Keratinocyte (primary cell): ENCODE measurements around the gene NF1.

Source experiments
- CTCF ChIP-seq, 3 experiments: IDR thresholded peaks in 1 of 3; conservative IDR thresholded peaks in 1 of 3; optimal IDR thresholded peaks in 1 of 3; 2 replicates in 2 of 3; 3 replicates in 1 of 3; pipeline versions ENCODE3 to v1.5.1; 2011; ENCODE audit warnings: low read length in 3 of 3, mild to moderate bottlenecking in 3 of 3, moderate library complexity in 2 of 3, control low read depth in 1 of 3, inconsistent platforms in 1 of 3; ENCODE audit not compliant: insufficient read depth in 2 of 3; ENCODE audit errors: extremely low read depth in 1 of 3
- EZH2 ChIP-seq: IDR thresholded peaks from one replicate; pipeline ENCODE4 v1.6.1; 2012; ENCODE audit warnings: inconsistent platforms, mild to moderate bottlenecking, low read length, moderate library complexity

- TF ChIP-seq CTCF (optimal IDR thresholded peaks at IDR 0.05 in 1 of 3, IDR thresholded peaks at IDR 0.05 in 1 of 3, conservative IDR thresholded peaks at IDR 0.05 in 1 of 3; ENCODE audit: extremely low read depth in 1 of 3, insufficient read depth in 2 of 3, low read length in 3 of 3) (no peak), EZH2 (no peak)
Observed at GRCh38 chr17:31211352-31212012, 116.7 kb downstream of the NF1 start.
